A673 (cell line): ENCODE measurements around the gene PCNX1. TPM values are rescaled to one million over a fixed set of nuclear protein-coding genes. Genes with fewer than 3 reads are reported as not detected.

Experiments
- BruUV-seq: library from RNA; stranded (reverse); fragments of 400-500 nt; replicated peaks from 2 replicates; lab custom pipeline; 2021; lab: Mats Ljungman, UMichigan
- CTCF ChIA-PET: fragments of 300-600 bp; sonication (Branson Sonifier 250); formaldehyde crosslinking; loops from one replicate; lab custom pipeline; 2022; ENCODE audit warnings: antibody characterized with exemption; lab: Charles Lee
- POLR2A ChIA-PET: fragments of 300-600 bp; sonication (Branson Sonifier 250); formaldehyde crosslinking; loops from one replicate; lab custom pipeline; 2022; ENCODE audit warnings: antibody characterized with exemption; ENCODE audit not compliant: low non-redundant PET; lab: Charles Lee
- DNase-seq: peaks from one replicate; pipeline ENCODE4 v3.0.0-alpha.2; 2015; ENCODE audit warnings: low spot score
- H3K27ac ChIP-seq: fragments of 200-600 bp; sonication (generic); 2 replicates; pipeline ENCODE4 v1.5.1; 2016; ENCODE audit warnings: mixed run types, low read depth, mild to moderate bottlenecking, mixed read lengths, antibody characterized with exemption, low read length; ENCODE audit not compliant: poor library complexity, severe bottlenecking
- H3K27me3 ChIP-seq: fragments of 200-600 bp; sonication (generic); replicated peaks from 2 replicates; pipeline ENCODE4 v1.6.1; 2017; ENCODE audit warnings: mixed run types, low read depth, mild to moderate bottlenecking, mixed read lengths, antibody characterized with exemption, low read length; ENCODE audit not compliant: insufficient read depth, poor library complexity
- H3K36me3 ChIP-seq: fragments of 200-600 bp; sonication (generic); 2 replicates; pipeline ENCODE4 v1.6.1; 2016; ENCODE audit warnings: mixed run types, mild to moderate bottlenecking, mixed read lengths, antibody characterized with exemption, low read length; ENCODE audit not compliant: insufficient read depth, poor library complexity, severe bottlenecking
- H3K4me1 ChIP-seq: fragments of 200-600 bp; sonication (generic); 2 replicates; pipeline ENCODE4 v1.6.1; 2017; ENCODE audit warnings: mixed run types, mild to moderate bottlenecking, mixed read lengths, antibody characterized with exemption, low read length; ENCODE audit not compliant: insufficient read depth, poor library complexity, severe bottlenecking
- H3K4me3 ChIP-seq: fragments of 200-600 bp; sonication (generic); 2 replicates; pipeline ENCODE4 v1.5.1; 2016; ENCODE audit warnings: low read depth, mixed run types, mild to moderate bottlenecking, mixed read lengths, low read length; ENCODE audit not compliant: poor library complexity, severe bottlenecking
- H3K9me3 ChIP-seq: fragments of 200-600 bp; sonication (generic); 2 replicates; pipeline ENCODE4 v1.6.1; 2016; ENCODE audit warnings: mixed run types, low read depth, mild to moderate bottlenecking, mixed read lengths, antibody characterized with exemption, low read length; ENCODE audit not compliant: poor library complexity, severe bottlenecking
- CTCF ChIP-seq: fragments of 300-800, 200-600 bp; sonication (generic); conservative IDR thresholded peaks from 2 replicates; pipeline ENCODE4 v1.5.1; 2017; ENCODE audit warnings: low read depth, mild to moderate bottlenecking, antibody characterized with exemption, low read length, moderate library complexity, mixed read lengths
- EZH2 ChIP-seq: fragments of 200-600 bp; sonication (generic); IDR thresholded peaks from 2 replicates; pipeline ENCODE4 v1.6.1; 2017; ENCODE audit warnings: borderline replicate concordance, low read depth, mild to moderate bottlenecking, mixed read lengths, antibody characterized with exemption, low read length; ENCODE audit not compliant: poor library complexity, severe bottlenecking
- intact Hi-C: fragments of 100-400 bp; cut with micrococcal nuclease; formaldehyde crosslinking; loops from one replicate; pipeline ENCODE4 v1.10.0; 2022; ENCODE audit not compliant: unreplicated experiment
- total RNA-seq: library from RNA; stranded (reverse); gene quantifications from 2 replicates; pipeline ENCODE4 v1.2.3, GENCODE V29; 2021

PCNX1 gene
- total RNA-seq, 1 experiment from 2014 or later = 60.7 TPM

GRCh38 chr14:71086567-71086966, 179.3 kb downstream of the PCNX1 start:
- Histone ChIP-seq H3K9me3 (no peaks in the 10 kb centered on the region), H3K27ac (no peak overlapping the region), H3K4me3 (no peak overlapping the region), H3K27me3 (no peaks in the 10 kb centered on the region), H3K4me1 (no peaks in the 10 kb centered on the region), H3K36me3 (peaks cover 44% of the 10 kb centered on the region)
- DNase-seq = no peak
- ChIA-PET POLR2A (no interaction called here), CTCF (no interaction called here)
- BruUV-seq = no TSS peak
- intact Hi-C loops = no loop called here
- TF ChIP-seq CTCF = no peak

- CTCF ChIA-PET = no interaction called here
These were observed 182.7 kb downstream of the PCNX1 start for GRCh38 chr14:71089971-71090370.

GRCh38 chr14:71094722-71095121, 187.5 kb downstream of the PCNX1 start:
- Histone ChIP-seq H3K4me3 (no peak overlapping the region), H3K4me1 (no peaks in the 10 kb centered on the region), H3K36me3 (peaks cover 22% of the 10 kb centered on the region), H3K27me3 (no peaks in the 10 kb centered on the region), H3K27ac (no peak overlapping the region), H3K9me3 (no peaks in the 10 kb centered on the region)
- ChIA-PET POLR2A (no interaction called here), CTCF (no interaction called here)
- TF ChIP-seq EZH2 (no peak), CTCF (no peak)
- no TSS peak for BruUV-seq
- DNase-seq = no peak
- intact Hi-C loops = no loop called here

More at GRCh38 chr14:71089971-71090370, 182.7 kb downstream of the PCNX1 start:
- BruUV-seq = no TSS peak
- no peak for DNase-seq
- Histone ChIP-seq H3K9me3 (no peaks in the 10 kb centered on the region), H3K27me3 (no peaks in the 10 kb centered on the region), H3K36me3 (peaks cover 49% of the 10 kb centered on the region), H3K4me3 (no peak overlapping the region), H3K27ac (no peak overlapping the region), H3K4me1 (no peaks in the 10 kb centered on the region)
- no peak for TF ChIP-seq CTCF
- no peak for TF ChIP-seq EZH2
- intact Hi-C loops = no loop called here
- POLR2A ChIA-PET = no interaction called here
